ENCODE measurements around the gene PROSER3. TPM values are rescaled to one million over a fixed set of nuclear protein-coding genes. Genes with fewer than 3 reads are reported as not detected.
"Not testable (repeated sequence)": the region's sequence is repeated elsewhere in the genome, so short reads cannot be mapped to it uniquely, and the experiment has no call there.

The PROSER3 gene
- total and polyA plus RNA-seq, 9 of the 15 experiments (the other 6 are each of a cell fraction or from before 2014, with no cell fraction given) = 1.0 to 39.5 (median 5.1) TPM

- H3K27ac ChIP-seq (ENCODE audit: extremely low read depth, low read depth, low read length); BruUV-seq (replicated peaks); H3K9ac ChIP-seq (ENCODE audit: insufficient read depth in 1 of 2, low read depth in 2 of 2, low read length in 2 of 2); POLR2A ChIA-PET; ATAC-seq; H4K20me1 ChIP-seq (replicated peaks; ENCODE audit: control insufficient read depth, insufficient read depth, low read length); intact Hi-C loops (cut with micrococcal nuclease); H3K9me1 ChIP-seq (ENCODE audit: control insufficient read depth, insufficient read depth, low read length); H3K9me3 ChIP-seq (replicated peaks; ENCODE audit: control insufficient read depth, insufficient read depth, low read depth, low read length); DNase-seq (ENCODE audit: extremely low read depth in 1 of 4, low spot score in 3 of 4); H2AFZ ChIP-seq (ENCODE audit: low read depth, low read length); FAIRE-seq; in situ Hi-C loops (cut with MboI); CTCF ChIA-PET (ENCODE audit: low intra/inter-chr PET ratio); H3K27me3 ChIP-seq (ENCODE audit: control insufficient read depth in 2 of 2, insufficient read depth in 2 of 2, low read length in 2 of 2); H3K36me3 ChIP-seq (ENCODE audit: control insufficient read depth, insufficient read depth, low read length); H3K4me3 ChIP-seq; H3K4me2 ChIP-seq (ENCODE audit: insufficient read depth, low read length); H3K79me2 ChIP-seq (ENCODE audit: control insufficient read depth, insufficient read depth, low read length): not testable (repeated sequence)
- H3K4me1 ChIP-seq (replicated peaks in 1 of 2; ENCODE audit: control insufficient read depth in 2 of 2, insufficient read depth in 2 of 2, low read length in 2 of 2) = peaks cover 0 to 41% of the 10 kb centered on the region in 2 experiments; a peak in 3 of 5 replicates
- TF ChIP-seq ZNF239 (CRISPR knock-in tag; IDR thresholded peaks at IDR 0.05) = peak; percentile 11; the same call in 1 of the 2 replicates
- TF ChIP-seq ZNF121 (CRISPR knock-in tag; conservative IDR thresholded peaks at IDR 0.05) = peak; percentile 80
- 35% methylated on average over 1 of the region's 1 CpG for WGBS (ENCODE audit: insufficient coverage, low coverage, missing lambda C conversion rate)
Observed at GRCh38 chr19:35795564-35795963, 37.6 kb downstream of the PROSER3 start.

GRCh38 chr19:35796645-35797542 lies 38.9 kb downstream of the PROSER3 start:
- ATAC-seq (no peak), FAIRE-seq (no peak), DNase-seq (ENCODE audit: extremely low read depth in 1 of 4, low spot score in 3 of 4) (no peak)
- ChIA-PET POLR2A (no interaction called here), CTCF (ENCODE audit: low intra/inter-chr PET ratio) (no interaction called here)
- Histone ChIP-seq H3K9me3 (replicated peaks; ENCODE audit: control insufficient read depth, insufficient read depth, low read depth, low read length) (no peaks in the 10 kb centered on the region), H4K20me1 (replicated peaks; ENCODE audit: control insufficient read depth, insufficient read depth, low read length) (no peaks in the 10 kb centered on the region), H3K4me2 (ENCODE audit: insufficient read depth, low read length) (no peak overlapping the region), H3K79me2 (ENCODE audit: control insufficient read depth, insufficient read depth, low read length) (no peaks in the 10 kb centered on the region), H3K27ac (ENCODE audit: extremely low read depth, low read depth, low read length) (no peak overlapping the region), H2AFZ (ENCODE audit: low read depth, low read length) (no peak overlapping the region), H3K27me3 (ENCODE audit: control insufficient read depth in 2 of 2, insufficient read depth in 2 of 2, low read length in 2 of 2) (no peaks in the 10 kb centered on the region; a peak in 1 of 5 replicates), H3K9ac (ENCODE audit: insufficient read depth in 1 of 2, low read depth in 2 of 2, low read length in 2 of 2) (no peak overlapping the region; a peak in 1 of 4 replicates), H3K4me1 (replicated peaks in 1 of 2; ENCODE audit: control insufficient read depth in 2 of 2, insufficient read depth in 2 of 2, low read length in 2 of 2) (peaks cover 0 to 27% of the 10 kb centered on the region in 2 experiments; a peak in 3 of 5 replicates), H3K36me3 (ENCODE audit: control insufficient read depth, insufficient read depth, low read length) (no peaks in the 10 kb centered on the region), H3K9me1 (ENCODE audit: control insufficient read depth, insufficient read depth, low read length) (no peaks in the 10 kb centered on the region), H3K4me3 (no peak overlapping the region)
- intact Hi-C loops (cut with micrococcal nuclease) (no loop called here), in situ Hi-C loops (cut with MboI) (no loop called here)
- BruUV-seq (replicated peaks) = no TSS peak
- WGBS (ENCODE audit: insufficient coverage, low coverage, missing lambda C conversion rate) = 39% methylated on average over 29 of the region's 39 CpGs
- TF ChIP-seq ZMIZ1 (IDR thresholded peaks at IDR 0.05; ENCODE audit: low read depth in 2 of 2, low read length in 2 of 2) = no peak
- no peak for TF ChIP-seq MAFK (IDR thresholded peaks at IDR 0.05; ENCODE audit: low read length)
- no peak for TF ChIP-seq RNF219 (CRISPR knock-in tag; IDR thresholded peaks at IDR 0.05)
- no peak for TF ChIP-seq ZNF740 (CRISPR knock-in tag; IDR thresholded peaks at IDR 0.05)
- no peak for TF ChIP-seq ZNF740 (tag; IDR thresholded peaks at IDR 0.05)

All from K562 (cell line).